ENCODE data around the gene IRAK3.

DNA sequence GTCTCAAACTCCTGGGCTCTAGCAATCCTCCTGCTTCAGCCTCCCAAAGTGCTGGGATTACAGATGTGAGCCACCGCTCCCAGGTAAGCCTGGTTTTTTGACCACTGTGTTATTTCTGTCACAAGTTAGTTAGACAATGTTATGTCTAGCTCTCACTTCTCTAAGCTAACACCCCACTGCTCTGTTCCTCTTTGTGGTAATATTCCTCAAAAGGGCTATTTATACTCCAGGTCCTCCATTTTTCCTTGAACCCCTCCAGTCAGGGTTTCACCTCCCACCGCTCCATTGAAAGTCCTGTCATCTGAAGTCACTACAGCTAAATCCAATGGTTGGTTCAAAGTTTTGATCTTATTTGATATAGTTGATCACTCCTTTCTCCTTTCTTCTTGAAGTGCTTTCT, 5.1 kb downstream of the IRAK3 start:
- TF ChIP-seq, protein P1, sequence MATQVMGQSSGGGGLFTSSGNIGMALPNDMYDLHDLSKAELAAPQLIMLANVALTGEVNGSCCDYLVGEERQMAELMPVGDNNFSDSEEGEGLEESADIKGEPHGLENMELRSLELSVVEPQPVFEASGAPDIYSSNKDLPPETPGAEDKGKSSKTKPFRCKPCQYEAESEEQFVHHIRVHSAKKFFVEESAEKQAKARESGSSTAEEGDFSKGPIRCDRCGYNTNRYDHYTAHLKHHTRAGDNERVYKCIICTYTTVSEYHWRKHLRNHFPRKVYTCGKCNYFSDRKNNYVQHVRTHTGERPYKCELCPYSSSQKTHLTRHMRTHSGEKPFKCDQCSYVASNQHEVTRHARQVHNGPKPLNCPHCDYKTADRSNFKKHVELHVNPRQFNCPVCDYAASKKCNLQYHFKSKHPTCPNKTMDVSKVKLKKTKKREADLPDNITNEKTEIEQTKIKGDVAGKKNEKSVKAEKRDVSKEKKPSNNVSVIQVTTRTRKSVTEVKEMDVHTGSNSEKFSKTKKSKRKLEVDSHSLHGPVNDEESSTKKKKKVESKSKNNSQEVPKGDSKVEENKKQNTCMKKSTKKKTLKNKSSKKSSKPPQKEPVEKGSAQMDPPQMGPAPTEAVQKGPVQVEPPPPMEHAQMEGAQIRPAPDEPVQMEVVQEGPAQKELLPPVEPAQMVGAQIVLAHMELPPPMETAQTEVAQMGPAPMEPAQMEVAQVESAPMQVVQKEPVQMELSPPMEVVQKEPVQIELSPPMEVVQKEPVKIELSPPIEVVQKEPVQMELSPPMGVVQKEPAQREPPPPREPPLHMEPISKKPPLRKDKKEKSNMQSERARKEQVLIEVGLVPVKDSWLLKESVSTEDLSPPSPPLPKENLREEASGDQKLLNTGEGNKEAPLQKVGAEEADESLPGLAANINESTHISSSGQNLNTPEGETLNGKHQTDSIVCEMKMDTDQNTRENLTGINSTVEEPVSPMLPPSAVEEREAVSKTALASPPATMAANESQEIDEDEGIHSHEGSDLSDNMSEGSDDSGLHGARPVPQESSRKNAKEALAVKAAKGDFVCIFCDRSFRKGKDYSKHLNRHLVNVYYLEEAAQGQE (IDR thresholded peaks at IDR 0.05; ENCODE audit: borderline replicate concordance), result no peak
- TF ChIP-seq, protein P2, sequence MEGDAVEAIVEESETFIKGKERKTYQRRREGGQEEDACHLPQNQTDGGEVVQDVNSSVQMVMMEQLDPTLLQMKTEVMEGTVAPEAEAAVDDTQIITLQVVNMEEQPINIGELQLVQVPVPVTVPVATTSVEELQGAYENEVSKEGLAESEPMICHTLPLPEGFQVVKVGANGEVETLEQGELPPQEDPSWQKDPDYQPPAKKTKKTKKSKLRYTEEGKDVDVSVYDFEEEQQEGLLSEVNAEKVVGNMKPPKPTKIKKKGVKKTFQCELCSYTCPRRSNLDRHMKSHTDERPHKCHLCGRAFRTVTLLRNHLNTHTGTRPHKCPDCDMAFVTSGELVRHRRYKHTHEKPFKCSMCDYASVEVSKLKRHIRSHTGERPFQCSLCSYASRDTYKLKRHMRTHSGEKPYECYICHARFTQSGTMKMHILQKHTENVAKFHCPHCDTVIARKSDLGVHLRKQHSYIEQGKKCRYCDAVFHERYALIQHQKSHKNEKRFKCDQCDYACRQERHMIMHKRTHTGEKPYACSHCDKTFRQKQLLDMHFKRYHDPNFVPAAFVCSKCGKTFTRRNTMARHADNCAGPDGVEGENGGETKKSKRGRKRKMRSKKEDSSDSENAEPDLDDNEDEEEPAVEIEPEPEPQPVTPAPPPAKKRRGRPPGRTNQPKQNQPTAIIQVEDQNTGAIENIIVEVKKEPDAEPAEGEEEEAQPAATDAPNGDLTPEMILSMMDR (IDR thresholded peaks at IDR 0.05; ENCODE audit: poor library complexity, severe bottlenecking), result no peak
- no peak for TF ChIP-seq MXI1 (conservative IDR thresholded peaks at IDR 0.05; ENCODE audit: poor library complexity, severe bottlenecking)
- TF ChIP-seq EZH2 (IDR thresholded peaks at IDR 0.05; ENCODE audit: borderline replicate concordance, insufficient read depth, low read length, poor library complexity, severe bottlenecking), result no peak
- TF ChIP-seq TAF1 (IDR thresholded peaks at IDR 0.05; ENCODE audit: low read depth), result no peak
- TF ChIP-seq POLR2AphosphoS5 (IDR thresholded peaks at IDR 0.05), result no peak
- no peak for TF ChIP-seq EP300 (conservative IDR thresholded peaks at IDR 0.05; ENCODE audit: poor library complexity, severe bottlenecking)
